Measurements from ENCODE around the gene DPYSL5. TPM values are rescaled to one million over a fixed set of nuclear protein-coding genes. Genes with fewer than 3 reads are reported as not detected.
A peak's percentile ranks its signal among the peaks of the same experiment; 100 is the strongest.

The DPYSL5 gene
- total and polyA plus RNA-seq, 2 experiments from 2014 or later, result 0.21 to 0.63 TPM

DNA sequence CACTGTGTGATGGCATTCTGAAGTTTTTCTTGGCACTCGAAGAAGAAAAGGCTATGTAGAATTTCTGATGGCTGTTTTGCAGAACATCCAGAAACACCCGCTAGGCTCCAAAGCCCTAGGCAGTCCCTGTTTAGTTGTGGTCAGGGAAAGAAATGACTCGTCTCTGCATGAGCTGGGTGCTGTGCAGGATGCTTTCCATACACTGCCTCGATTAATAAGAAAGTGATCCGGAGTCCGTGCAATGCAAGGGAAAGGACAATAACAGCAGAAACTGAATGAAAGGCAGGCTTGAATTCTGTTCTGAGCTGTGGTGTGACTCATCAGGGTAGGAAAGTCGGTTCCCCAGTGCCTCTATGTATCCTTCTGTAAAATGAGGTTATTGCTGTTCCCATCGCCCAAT is 141.2 kb downstream of the DPYSL5 start:
- peaks cover 4% of the 10 kb centered on the region for H3K79me2 ChIP-seq
- no peaks in the 10 kb centered on the region for H3K9me3 ChIP-seq (ENCODE audit: low read depth)
- H3K27me3 ChIP-seq, result no peaks in the 10 kb centered on the region
- no peak overlapping the region for H3K4me2 ChIP-seq
- H3K27ac ChIP-seq, result no peak overlapping the region
- no peaks in the 10 kb centered on the region for H3K36me3 ChIP-seq (replicated peaks; ENCODE audit: insufficient read depth, low read depth)
- no peaks in the 10 kb centered on the region for H3K9me2 ChIP-seq (replicated peaks; ENCODE audit: insufficient read depth)
- H3K4me3 ChIP-seq, result no peak overlapping the region
- no peaks in the 10 kb centered on the region for H4K20me1 ChIP-seq (ENCODE audit: insufficient read depth, poor library complexity, severe bottlenecking)
- no peak for DNase-seq (ENCODE audit: low spot score)
- TF ChIP-seq EZH2phosphoT487 (IDR thresholded peaks at IDR 0.05; ENCODE audit: low read depth, severe bottlenecking, unreplicated experiment), result no peak
- TF ChIP-seq EZH2 (IDR thresholded peaks at IDR 0.05; ENCODE audit: borderline replicate concordance), result no peak
- TF ChIP-seq, protein P1, sequence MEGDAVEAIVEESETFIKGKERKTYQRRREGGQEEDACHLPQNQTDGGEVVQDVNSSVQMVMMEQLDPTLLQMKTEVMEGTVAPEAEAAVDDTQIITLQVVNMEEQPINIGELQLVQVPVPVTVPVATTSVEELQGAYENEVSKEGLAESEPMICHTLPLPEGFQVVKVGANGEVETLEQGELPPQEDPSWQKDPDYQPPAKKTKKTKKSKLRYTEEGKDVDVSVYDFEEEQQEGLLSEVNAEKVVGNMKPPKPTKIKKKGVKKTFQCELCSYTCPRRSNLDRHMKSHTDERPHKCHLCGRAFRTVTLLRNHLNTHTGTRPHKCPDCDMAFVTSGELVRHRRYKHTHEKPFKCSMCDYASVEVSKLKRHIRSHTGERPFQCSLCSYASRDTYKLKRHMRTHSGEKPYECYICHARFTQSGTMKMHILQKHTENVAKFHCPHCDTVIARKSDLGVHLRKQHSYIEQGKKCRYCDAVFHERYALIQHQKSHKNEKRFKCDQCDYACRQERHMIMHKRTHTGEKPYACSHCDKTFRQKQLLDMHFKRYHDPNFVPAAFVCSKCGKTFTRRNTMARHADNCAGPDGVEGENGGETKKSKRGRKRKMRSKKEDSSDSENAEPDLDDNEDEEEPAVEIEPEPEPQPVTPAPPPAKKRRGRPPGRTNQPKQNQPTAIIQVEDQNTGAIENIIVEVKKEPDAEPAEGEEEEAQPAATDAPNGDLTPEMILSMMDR (IDR thresholded peaks at IDR 0.05; ENCODE audit: poor library complexity), result no peak
- H2AFZ ChIP-seq, result no peak overlapping the region
- peaks cover 5% of the 10 kb centered on the region for H3K4me1 ChIP-seq (ENCODE audit: insufficient read depth)
- WGBS (ENCODE audit: low lambda C conversion rate, missing lambda C conversion rate), result 84% methylated on average over 8 of the region's 8 CpGs

DNA sequence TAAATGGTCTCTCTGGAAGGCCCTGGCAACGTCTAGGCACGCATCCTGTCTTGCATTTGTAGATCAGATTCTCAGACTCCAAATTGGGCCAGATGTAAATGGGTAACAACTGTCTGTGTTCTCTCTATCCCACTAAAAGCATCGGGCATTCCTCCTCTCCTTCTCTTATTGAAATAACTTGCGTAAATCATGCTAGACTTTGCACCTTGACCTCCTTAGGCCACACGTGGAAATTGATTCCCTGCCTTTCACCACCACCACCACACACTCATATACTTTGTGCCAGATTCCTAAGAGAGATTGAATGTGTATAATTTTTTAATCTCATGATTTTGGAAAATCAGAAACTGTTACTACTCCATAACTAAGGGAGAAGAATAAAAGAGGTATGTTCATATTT is 143.8 kb downstream of the DPYSL5 start:
- Histone ChIP-seq H3K27me3 (no peaks in the 10 kb centered on the region), H2AFZ (no peak overlapping the region), H3K4me1 (ENCODE audit: insufficient read depth) (peaks cover 5% of the 10 kb centered on the region), H3K4me3 (no peak overlapping the region), H3K79me2 (no peaks in the 10 kb centered on the region), H3K36me3 (replicated peaks; ENCODE audit: insufficient read depth, low read depth) (no peaks in the 10 kb centered on the region), H3K9me3 (ENCODE audit: low read depth) (no peaks in the 10 kb centered on the region), H3K4me2 (peak overlapping the region; percentile 37), H3K27ac (no peak overlapping the region), H3K9me2 (replicated peaks; ENCODE audit: insufficient read depth) (no peaks in the 10 kb centered on the region), H4K20me1 (ENCODE audit: insufficient read depth, poor library complexity, severe bottlenecking) (no peaks in the 10 kb centered on the region)
- no peak for DNase-seq (ENCODE audit: low spot score)
- WGBS (ENCODE audit: low lambda C conversion rate, missing lambda C conversion rate), result 76% methylated on average over 5 of the region's 5 CpGs
- TF ChIP-seq, protein P1 (IDR thresholded peaks at IDR 0.05; ENCODE audit: poor library complexity), result no peak
- TF ChIP-seq EZH2phosphoT487 (IDR thresholded peaks at IDR 0.05; ENCODE audit: low read depth, severe bottlenecking, unreplicated experiment) (no peak), EZH2 (IDR thresholded peaks at IDR 0.05; ENCODE audit: borderline replicate concordance) (no peak)

DNA sequence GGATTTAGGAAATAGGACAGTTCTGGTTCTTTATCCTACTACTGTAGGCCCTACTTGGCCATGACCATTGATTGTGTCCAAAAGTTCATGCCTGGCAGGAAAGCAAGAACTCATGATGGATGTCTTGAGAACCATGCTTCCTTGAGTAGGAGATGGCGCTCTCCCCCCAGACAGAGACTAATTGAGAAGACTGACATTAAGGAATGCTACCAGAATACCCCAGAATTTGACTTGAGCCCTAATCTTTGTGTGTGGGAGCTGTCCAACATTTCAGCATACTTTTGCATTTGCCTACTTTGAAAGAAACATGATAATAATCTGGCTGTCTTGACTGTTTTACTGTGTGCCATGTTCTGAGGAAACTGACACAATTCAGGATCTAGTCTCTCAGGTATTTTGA is 145.8 kb downstream of the DPYSL5 start:
- no peak overlapping the region for H3K4me3 ChIP-seq
- H3K4me1 ChIP-seq (ENCODE audit: insufficient read depth), result peaks cover 5% of the 10 kb centered on the region
- TF ChIP-seq EZH2phosphoT487 (IDR thresholded peaks at IDR 0.05; ENCODE audit: low read depth, severe bottlenecking, unreplicated experiment) (no peak), EZH2 (IDR thresholded peaks at IDR 0.05; ENCODE audit: borderline replicate concordance) (no peak)
- TF ChIP-seq, protein P1 (IDR thresholded peaks at IDR 0.05; ENCODE audit: poor library complexity), result no peak
- WGBS (ENCODE audit: low lambda C conversion rate, missing lambda C conversion rate), result 70% methylated on average over 1 of the region's 1 CpG
- H2AFZ ChIP-seq, result no peak overlapping the region
- no peaks in the 10 kb centered on the region for H3K79me2 ChIP-seq
- no peaks in the 10 kb centered on the region for H3K27me3 ChIP-seq
- H4K20me1 ChIP-seq (ENCODE audit: insufficient read depth, poor library complexity, severe bottlenecking), result no peaks in the 10 kb centered on the region
- H3K9me3 ChIP-seq (ENCODE audit: low read depth), result no peaks in the 10 kb centered on the region
- H3K4me2 ChIP-seq, result no peak overlapping the region
- H3K9me2 ChIP-seq (replicated peaks; ENCODE audit: insufficient read depth), result no peaks in the 10 kb centered on the region
- no peak for DNase-seq (ENCODE audit: low spot score)
- H3K36me3 ChIP-seq (replicated peaks; ENCODE audit: insufficient read depth, low read depth), result no peaks in the 10 kb centered on the region
- H3K27ac ChIP-seq, result no peak overlapping the region

DNA sequence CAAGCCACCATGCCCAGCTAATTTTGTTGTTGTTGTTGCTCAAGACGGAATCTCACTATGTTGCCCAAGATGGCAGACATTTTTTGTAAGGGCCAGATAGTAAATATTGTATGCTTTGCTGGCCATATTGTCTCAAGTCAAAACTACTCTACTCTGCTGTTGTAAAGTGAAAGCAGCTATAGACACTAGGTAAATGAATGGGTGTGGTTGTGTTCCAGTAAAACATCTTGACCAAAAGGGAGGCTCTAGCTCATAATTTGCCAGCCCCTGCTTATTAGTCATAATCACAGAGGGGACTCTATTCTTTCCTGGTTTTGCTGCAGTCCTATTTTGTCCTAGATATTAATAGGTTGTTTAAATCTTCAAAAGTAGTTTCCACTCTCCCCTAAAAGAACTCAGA is 147.1 kb downstream of the DPYSL5 start:
- Histone ChIP-seq H3K27ac (no peak overlapping the region), H3K4me3 (no peak overlapping the region), H3K4me1 (ENCODE audit: insufficient read depth) (peaks cover 5% of the 10 kb centered on the region), H4K20me1 (ENCODE audit: insufficient read depth, poor library complexity, severe bottlenecking) (no peaks in the 10 kb centered on the region), H2AFZ (no peak overlapping the region), H3K9me3 (ENCODE audit: low read depth) (no peaks in the 10 kb centered on the region), H3K4me2 (no peak overlapping the region), H3K36me3 (replicated peaks; ENCODE audit: insufficient read depth, low read depth) (no peaks in the 10 kb centered on the region), H3K27me3 (no peaks in the 10 kb centered on the region), H3K9me2 (replicated peaks; ENCODE audit: insufficient read depth) (no peaks in the 10 kb centered on the region), H3K79me2 (no peaks in the 10 kb centered on the region)
- 79% methylated on average over 1 of the region's 1 CpG for WGBS (ENCODE audit: low lambda C conversion rate, missing lambda C conversion rate)
- DNase-seq (ENCODE audit: low spot score), result no peak
- TF ChIP-seq EZH2 (IDR thresholded peaks at IDR 0.05; ENCODE audit: borderline replicate concordance) (no peak), EZH2phosphoT487 (IDR thresholded peaks at IDR 0.05; ENCODE audit: low read depth, severe bottlenecking, unreplicated experiment) (no peak)
- TF ChIP-seq, protein P1 (IDR thresholded peaks at IDR 0.05; ENCODE audit: poor library complexity), result no peak
